Prostate gland (tissue), 2 donors: ENCODE results near the gene CYP2A13.

Experiments
- POLR2AphosphoS5 ChIP-seq: sonication (generic); formaldehyde crosslinking; IDR thresholded peaks from one replicate; pipeline ENCODE4 v1.6.1; 2017; ENCODE audit warnings: antibody characterized with exemption
- TF ChIP-seq, protein P1 (sequence below), 4 experiments: fragments of 200-600 bp in 2 of 4; fragments of 450-650 bp in 2 of 4; sonication (generic) in 2 of 4; IDR thresholded peaks; 1 replicate in 3 of 4; 2 replicates in 1 of 4; pipeline ENCODE4 v1.5.1; 2016 to 2019; ENCODE audit warnings: antibody characterized with exemption in 4 of 4, mild to moderate bottlenecking in 2 of 4, moderate library complexity in 2 of 4

DNA sequence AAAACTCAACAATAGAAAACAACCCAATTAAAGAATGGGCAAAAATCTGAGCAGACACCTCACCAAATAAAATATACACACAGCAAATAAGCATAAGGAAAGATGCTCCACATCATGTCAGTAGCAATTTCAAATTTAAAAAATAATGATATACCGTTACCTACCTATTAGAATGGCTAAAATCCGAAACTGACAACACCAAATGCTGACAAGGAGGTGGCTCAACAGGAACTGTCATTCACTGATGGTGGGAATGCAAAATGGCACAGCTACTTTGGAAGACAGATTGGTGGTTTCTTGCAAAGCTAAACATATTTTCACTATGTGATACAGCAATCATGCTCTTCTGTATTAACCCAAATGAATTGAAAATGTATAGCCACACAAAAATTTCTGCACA lies 9.1 kb downstream of the CYP2A13 start:
- TF ChIP-seq, protein P1, sequence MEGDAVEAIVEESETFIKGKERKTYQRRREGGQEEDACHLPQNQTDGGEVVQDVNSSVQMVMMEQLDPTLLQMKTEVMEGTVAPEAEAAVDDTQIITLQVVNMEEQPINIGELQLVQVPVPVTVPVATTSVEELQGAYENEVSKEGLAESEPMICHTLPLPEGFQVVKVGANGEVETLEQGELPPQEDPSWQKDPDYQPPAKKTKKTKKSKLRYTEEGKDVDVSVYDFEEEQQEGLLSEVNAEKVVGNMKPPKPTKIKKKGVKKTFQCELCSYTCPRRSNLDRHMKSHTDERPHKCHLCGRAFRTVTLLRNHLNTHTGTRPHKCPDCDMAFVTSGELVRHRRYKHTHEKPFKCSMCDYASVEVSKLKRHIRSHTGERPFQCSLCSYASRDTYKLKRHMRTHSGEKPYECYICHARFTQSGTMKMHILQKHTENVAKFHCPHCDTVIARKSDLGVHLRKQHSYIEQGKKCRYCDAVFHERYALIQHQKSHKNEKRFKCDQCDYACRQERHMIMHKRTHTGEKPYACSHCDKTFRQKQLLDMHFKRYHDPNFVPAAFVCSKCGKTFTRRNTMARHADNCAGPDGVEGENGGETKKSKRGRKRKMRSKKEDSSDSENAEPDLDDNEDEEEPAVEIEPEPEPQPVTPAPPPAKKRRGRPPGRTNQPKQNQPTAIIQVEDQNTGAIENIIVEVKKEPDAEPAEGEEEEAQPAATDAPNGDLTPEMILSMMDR (IDR thresholded peaks at IDR 0.05) = no peak
- no peak for TF ChIP-seq POLR2AphosphoS5
